Psoas muscle (tissue), 8 donors: Measurements from ENCODE around the gene THRB. TPM values are rescaled to one million over a fixed set of nuclear protein-coding genes. Genes with fewer than 3 reads are reported as not detected.
"Not testable (repeated sequence)": the region's sequence is repeated elsewhere in the genome, so short reads cannot be mapped to it uniquely, and the experiment has no call there.

Source experiments
- ATAC-seq, 4 donors: fragments of 200-7000 bp; cut with Tn5 transposase; one replicate each; pipeline ENCODE4 v1.9.1; 2020; ENCODE audit warnings: moderate library complexity in 3 of 4, mild to moderate bottlenecking in 2 of 4
- DNase-seq, 2 donors: peaks; one replicate each; pipeline ENCODE4 v3.0.0-alpha.2; 2020
- H3K27ac ChIP-seq: fragments of 200-600 bp; one replicate; pipeline ENCODE4 v1.8.0; 2022
- H3K27me3 ChIP-seq, 3 donors: fragments of 200-600 bp in 1 of 3; one replicate each; pipeline versions ENCODE4 v1.6.1 to v1.8.0; 2013 to 2022; ENCODE audit warnings: low read length in 2 of 3, mild to moderate bottlenecking in 2 of 3, moderate library complexity in 1 of 3; ENCODE audit not compliant: insufficient read depth in 3 of 3
- H3K36me3 ChIP-seq, 2 donors: fragments of 200-600 bp in 1 of 2; one replicate each; pipeline versions ENCODE4 v1.6.1 to v1.8.0; 2013 to 2022; ENCODE audit warnings: low read depth in 1 of 2, mild to moderate bottlenecking in 1 of 2, moderate library complexity in 1 of 2; ENCODE audit not compliant: insufficient read depth in 1 of 2
- H3K4me1 ChIP-seq: fragments of 200-600 bp; one replicate; pipeline ENCODE4 v1.8.0; 2022
- H3K4me3 ChIP-seq: fragments of 200-600 bp; one replicate; pipeline ENCODE4 v1.8.0; 2022; ENCODE audit warnings: mild to moderate bottlenecking
- H3K9me3 ChIP-seq: fragments of 200-600 bp; one replicate; pipeline ENCODE4 v1.8.0; 2022
- WGBS, 3 donors: extraction: QIAGEN DNeasy Blood & Tissue Kit; methylation state at CpG; one replicate each; pipeline versions ENCODE4 v1.1.6 to v1.1.7; 2013; 5-methylcytosine and 5-hydroxymethylcytosine counted together
- intact Hi-C, 2 donors: fragments of 100-400 bp; cut with DNase I; formaldehyde crosslinking; loops; one replicate each; pipeline versions ENCODE4 v1.11.0 to v1.14.2; 2022
- polyA plus RNA-seq, 3 donors: library from polyadenylated mRNA; stranded (reverse); fragments of 200-250 nt; gene quantifications; one replicate each; pipeline ENCODE4 v1.2.3, GENCODE V29; 2013
- total RNA-seq, 4 donors: library from RNA; stranded (reverse); fragmentation: NEBNext Ultra II Directional in 2 of 4; extraction: Animal tissue kit (Norgen Biotek cat#: 25700) in 2 of 4; gene quantifications; one replicate each; pipeline versions ENCODE4 v1.2.1 to v1.2.4, GENCODE V29; 2021 to 2023
- TF ChIP-seq, protein P1 (sequence below): fragments of 200-600 bp; IDR thresholded peaks from one replicate; pipeline ENCODE4 v1.8.0; 2022; ENCODE audit warnings: antibody characterized with exemption
- donor health status: healthy with polysubstance abuse.
- donor health status: DM: no; HTN: no; CAD: no; lungs with moderate emphysema.
- donor health status: Bipolar disorder and iron deficiency.
- donor health status: healthy.
- donor health status: DM: yes; HTN: yes; CAD: no.
- donor health status: DM: no; HTN: no; CAD: no.
- donor health status: DM: no; HTN: no; CAD: no.
- donor health status: DM: yes; HTN: yes; CAD: no.

Gene THRB
- total and polyA plus RNA-seq, 7 donors: 11.5 to 38.6 (median 31.4) TPM

DNA sequence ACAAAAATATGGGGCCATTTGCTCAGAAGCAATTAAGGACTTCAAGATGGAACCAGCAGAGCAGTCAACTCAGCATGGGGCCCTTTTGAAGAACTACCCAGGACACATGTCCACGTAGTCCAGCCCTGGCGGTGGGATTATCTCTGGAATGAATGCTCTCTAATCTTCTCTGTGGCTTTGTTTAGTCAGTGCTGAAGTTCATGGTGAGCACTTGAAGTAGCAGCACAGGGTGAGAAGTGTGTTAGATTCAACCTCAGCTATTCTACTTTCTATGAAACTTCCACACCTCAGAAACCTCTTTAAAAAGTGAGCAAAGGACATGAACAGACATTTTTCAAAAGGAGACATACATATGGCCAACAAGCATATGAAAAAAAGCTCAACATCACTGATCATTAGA lies 74.4 kb downstream of the THRB start:
- DNase-seq (no peak), ATAC-seq (no peak)
- H3K36me3 ChIP-seq: no peaks in the 10 kb centered on the region
- WGBS, 3 donors: 64 to 78% (median 67%) methylated on average over 2 of the region's 2 CpGs
- H3K27me3 ChIP-seq: no peaks in the 10 kb centered on the region
- no peak overlapping the region for H3K4me3 ChIP-seq
- peaks cover 20% of the 10 kb centered on the region for H3K4me1 ChIP-seq
- no peaks in the 10 kb centered on the region for H3K9me3 ChIP-seq
- no peak overlapping the region for H3K27ac ChIP-seq
- intact Hi-C loops: no loop called here
- TF ChIP-seq, protein P1, sequence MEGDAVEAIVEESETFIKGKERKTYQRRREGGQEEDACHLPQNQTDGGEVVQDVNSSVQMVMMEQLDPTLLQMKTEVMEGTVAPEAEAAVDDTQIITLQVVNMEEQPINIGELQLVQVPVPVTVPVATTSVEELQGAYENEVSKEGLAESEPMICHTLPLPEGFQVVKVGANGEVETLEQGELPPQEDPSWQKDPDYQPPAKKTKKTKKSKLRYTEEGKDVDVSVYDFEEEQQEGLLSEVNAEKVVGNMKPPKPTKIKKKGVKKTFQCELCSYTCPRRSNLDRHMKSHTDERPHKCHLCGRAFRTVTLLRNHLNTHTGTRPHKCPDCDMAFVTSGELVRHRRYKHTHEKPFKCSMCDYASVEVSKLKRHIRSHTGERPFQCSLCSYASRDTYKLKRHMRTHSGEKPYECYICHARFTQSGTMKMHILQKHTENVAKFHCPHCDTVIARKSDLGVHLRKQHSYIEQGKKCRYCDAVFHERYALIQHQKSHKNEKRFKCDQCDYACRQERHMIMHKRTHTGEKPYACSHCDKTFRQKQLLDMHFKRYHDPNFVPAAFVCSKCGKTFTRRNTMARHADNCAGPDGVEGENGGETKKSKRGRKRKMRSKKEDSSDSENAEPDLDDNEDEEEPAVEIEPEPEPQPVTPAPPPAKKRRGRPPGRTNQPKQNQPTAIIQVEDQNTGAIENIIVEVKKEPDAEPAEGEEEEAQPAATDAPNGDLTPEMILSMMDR: no peak

DNA sequence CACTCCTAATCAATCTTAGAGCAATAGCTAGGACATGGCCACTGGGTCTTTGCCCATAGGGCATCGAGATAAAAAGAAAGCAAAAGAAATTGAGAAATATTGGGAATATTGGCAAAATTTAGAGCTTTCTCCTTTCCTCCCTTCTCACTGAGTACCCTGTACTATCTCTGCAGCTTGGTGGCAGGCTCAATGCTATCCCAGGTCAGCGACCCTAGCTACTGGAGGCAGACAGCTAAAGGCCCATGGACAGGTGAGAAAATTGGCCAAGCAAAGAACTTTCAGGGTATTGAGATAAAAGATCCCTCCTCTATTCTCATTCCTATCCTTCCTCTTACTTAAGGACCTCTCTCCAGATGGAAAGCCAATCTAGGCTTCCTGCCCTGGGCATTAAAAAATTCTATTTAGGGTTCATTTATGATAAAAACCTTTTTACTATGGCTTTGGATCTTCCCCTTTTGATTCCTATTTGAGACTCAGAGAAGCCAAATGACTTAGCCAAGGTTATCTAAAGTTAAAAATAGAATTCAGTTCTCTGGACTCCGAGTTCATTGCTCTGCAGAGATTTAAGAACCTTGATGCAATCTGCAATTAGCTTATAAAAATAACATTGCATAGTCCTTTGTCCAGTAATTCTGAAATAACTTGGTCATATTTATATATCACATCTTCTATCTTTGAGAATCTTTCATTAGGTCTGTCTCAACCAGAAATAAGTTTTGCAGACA lies 75.4 kb downstream of the THRB start:
- Histone ChIP-seq H3K27me3 (no peaks in the 10 kb centered on the region), H3K4me1 (peaks cover 20% of the 10 kb centered on the region), H3K9me3 (no peaks in the 10 kb centered on the region), H3K27ac (no peak overlapping the region), H3K36me3 (no peaks in the 10 kb centered on the region), H3K4me3 (no peak overlapping the region)
- intact Hi-C loops: no loop called here
- 47 to 58% (median 55%) methylated on average over 3 of the region's 3 CpGs for WGBS, 3 donors
- no peak for DNase-seq
- TF ChIP-seq, protein P1: no peak
- peak in 2 of 4 donors; percentile 29 to 42 for ATAC-seq

DNA sequence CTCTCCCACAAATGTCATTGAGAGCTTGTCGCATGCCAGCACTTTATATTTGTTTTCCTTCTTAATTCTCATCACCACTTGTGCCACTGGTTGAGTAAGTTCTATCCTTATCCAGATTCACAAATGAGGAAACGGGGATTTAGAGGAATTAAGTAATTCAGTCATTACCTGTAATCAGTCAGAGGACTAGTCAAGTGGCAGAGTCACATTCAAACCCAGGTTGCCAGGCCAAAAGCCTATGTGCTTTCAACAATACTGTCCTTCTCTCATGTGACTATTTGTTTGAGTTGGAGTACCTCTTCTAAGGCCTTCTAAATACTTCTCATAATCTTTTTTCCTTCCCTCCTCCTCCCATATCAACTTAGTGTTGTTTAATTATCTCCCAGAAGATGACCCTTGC lies 76.9 kb downstream of the THRB start:
- no peak for ATAC-seq
- no peak for DNase-seq
- Histone ChIP-seq H3K27me3 (no peaks in the 10 kb centered on the region), H3K4me1 (peaks cover 20% of the 10 kb centered on the region), H3K9me3 (no peaks in the 10 kb centered on the region), H3K27ac (no peak overlapping the region), H3K4me3 (no peak overlapping the region), H3K36me3 (no peaks in the 10 kb centered on the region)
- TF ChIP-seq, protein P1: no peak
- intact Hi-C loops: no loop called here
- 78 to 91% (median 83%) methylated on average over 2 of the region's 2 CpGs for WGBS, 3 donors

DNA sequence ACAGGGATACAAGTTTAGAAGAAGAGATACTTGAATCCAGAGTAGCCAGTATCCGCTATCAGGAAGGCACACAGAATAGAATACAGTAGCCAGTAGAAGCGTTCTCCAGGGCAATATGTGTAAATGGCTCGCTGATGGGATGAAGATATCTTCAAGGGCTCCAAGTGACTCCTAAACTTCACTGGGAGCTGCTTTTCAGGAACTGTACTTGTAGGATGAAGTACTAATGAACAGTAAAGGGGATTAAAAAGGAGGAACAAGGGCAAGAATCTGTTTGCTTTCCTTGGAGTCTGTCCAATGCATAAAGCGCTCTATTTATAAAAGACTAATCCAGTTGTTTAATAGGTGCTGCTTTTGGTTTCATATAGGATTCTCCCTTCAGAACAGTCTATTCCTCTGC lies 78.4 kb downstream of the THRB start:
- H3K9me3 ChIP-seq: no peaks in the 10 kb centered on the region
- H3K4me3 ChIP-seq: no peak overlapping the region
- intact Hi-C loops: no loop called here
- WGBS, 3 donors: 83 to 88% (median 87%) methylated on average over 4 of the region's 4 CpGs
- DNase-seq (no peak), ATAC-seq (no peak)
- H3K27me3 ChIP-seq: no peaks in the 10 kb centered on the region
- TF ChIP-seq, protein P1: no peak
- peaks cover 20% of the 10 kb centered on the region for H3K4me1 ChIP-seq
- H3K36me3 ChIP-seq: no peaks in the 10 kb centered on the region
- no peak overlapping the region for H3K27ac ChIP-seq

DNA sequence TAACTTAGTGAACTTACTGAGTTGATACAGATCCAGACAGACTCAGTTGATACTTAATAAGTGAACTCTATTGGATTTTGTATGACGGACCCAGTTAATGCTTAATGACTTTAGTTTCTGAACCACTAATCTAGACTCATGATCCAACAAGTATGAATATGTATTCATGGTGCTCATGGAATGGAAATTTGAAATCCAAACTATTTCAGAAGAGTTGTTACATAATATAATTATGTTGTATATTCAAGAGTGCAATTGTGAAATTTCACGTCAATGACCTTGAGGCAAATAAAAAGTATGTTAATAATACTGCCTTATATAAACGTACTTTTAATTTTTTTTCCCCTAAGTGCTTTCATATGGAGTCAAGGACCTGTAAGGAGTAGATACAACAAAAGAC lies 78.8 kb downstream of the THRB start:
- TF ChIP-seq, protein P1: no peak
- no peaks in the 10 kb centered on the region for H3K36me3 ChIP-seq
- intact Hi-C loops: no loop called here
- peaks cover 20% of the 10 kb centered on the region for H3K4me1 ChIP-seq
- WGBS, 3 donors: 79 to 88% (median 82%) methylated on average over 3 of the region's 3 CpGs
- DNase-seq (no peak), ATAC-seq (no peak)
- H3K27ac ChIP-seq: no peak overlapping the region
- no peak overlapping the region for H3K4me3 ChIP-seq
- no peaks in the 10 kb centered on the region for H3K9me3 ChIP-seq
- no peaks in the 10 kb centered on the region for H3K27me3 ChIP-seq

DNA sequence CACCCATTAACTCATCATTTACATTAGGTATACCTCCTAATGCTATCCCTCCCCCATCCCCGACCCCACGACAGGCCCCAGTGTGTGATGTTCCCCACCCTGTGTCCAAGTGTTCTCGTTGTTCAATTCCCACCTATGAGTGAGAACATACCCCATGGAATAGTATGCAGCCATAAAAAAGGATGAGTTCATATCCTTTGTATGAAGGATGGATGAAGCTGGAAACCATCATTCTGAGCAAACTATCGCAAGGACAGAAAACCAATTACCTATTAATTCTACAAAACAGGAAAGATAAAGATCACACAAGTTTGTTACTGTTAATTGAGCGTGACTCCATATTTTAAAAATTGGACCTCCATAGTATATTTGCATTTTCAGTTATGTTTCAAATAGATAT lies 81.0 kb downstream of the THRB start:
- H3K4me1 ChIP-seq, H3K9me3 ChIP-seq, H3K36me3 ChIP-seq, ATAC-seq, H3K4me3 ChIP-seq, H3K27me3 ChIP-seq, DNase-seq, intact Hi-C loops, H3K27ac ChIP-seq: not testable (repeated sequence)
- 88 to 91% (median 90%) methylated on average over 5 of the region's 5 CpGs for WGBS, 3 donors
